ACHN (cell line): ENCODE data around the gene COLQ.
"Not testable (repeated sequence)": the region's sequence is repeated elsewhere in the genome, so short reads cannot be mapped to it uniquely, and the experiment has no call there.

ENCODE experiments used
- DNase-seq: peaks from one replicate; pipeline ENCODE4 v3.0.0-alpha.2; 2015
- in situ Hi-C: cut with HindIII; loops from 2 replicates; pipeline ENCODE4 v1.10.0; 2017; ENCODE audit warnings: low sequenced_read_pairs, low pct_ligation_motif_present, low pct_unique_long_range_greater_than_20kb

The COLQ gene

DNA sequence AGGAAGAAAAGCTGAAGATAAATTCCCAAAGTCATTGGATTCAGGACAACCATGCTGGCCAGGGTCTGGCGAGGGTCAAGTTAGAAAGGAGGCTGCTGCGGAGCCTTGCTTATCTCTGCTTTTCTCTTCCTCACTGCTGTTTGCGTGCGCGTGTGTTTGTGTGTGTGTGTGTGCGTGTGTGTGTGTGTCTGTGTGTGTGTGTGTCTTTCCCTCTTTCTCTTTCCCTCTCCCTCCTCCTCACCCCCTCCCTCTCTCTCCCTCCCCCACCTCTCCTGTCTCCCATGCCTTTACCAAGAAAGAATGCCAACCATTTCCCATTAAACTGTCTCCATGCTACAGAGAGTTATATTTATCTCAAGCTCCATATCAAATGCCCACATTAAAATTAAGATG lies at the start of gene COLQ:
COLQ (minus strand) TSS at position 134 of the 393 bp plus-strand sequence; CDS start at position 53, 81 bp downstream.
- DNase-seq = no peak
- in situ Hi-C loops = no loop called here

DNA sequence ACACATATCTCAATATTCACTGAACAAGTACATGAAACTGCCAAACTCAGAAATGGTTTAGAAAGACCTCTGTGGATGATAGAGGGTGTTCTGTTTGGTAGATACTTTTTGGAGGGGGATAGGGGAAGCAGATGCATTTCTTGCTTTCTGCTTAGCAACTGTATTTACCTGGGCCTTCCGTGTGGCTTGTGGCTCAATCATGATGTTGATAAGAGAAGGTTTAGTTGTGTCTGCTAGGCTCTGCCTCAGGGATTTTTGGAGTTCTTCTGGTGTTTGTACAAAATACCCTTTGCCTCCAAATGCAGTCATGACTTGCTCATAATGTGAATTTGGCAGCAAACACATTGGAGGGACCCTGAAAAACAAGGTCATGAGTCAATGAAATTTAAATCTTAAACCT lies 41.7 kb upstream of the COLQ start:
- in situ Hi-C loops = no loop called here
- DNase-seq = no peak

DNA sequence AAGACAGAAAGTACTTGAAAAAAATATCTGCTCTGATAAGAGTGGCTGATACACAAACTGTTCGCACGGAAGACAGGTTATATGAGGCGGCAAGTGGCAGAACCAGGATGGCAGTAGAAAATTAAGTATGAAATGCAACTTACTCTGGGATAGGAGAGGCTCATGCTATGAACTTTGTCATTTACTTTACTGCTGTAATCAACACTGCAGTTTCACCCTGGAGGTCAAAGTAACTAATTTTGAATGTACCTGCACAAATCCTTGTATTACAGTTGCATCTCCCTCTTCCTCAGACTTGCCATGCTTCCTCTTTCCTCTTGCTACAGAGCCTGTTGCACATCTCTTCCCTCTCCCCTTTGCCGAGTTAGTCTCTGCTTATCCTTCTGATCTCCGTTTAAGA lies 41.1 kb upstream of the COLQ start:
- in situ Hi-C loops = no loop called here
- DNase-seq = no peak

DNA sequence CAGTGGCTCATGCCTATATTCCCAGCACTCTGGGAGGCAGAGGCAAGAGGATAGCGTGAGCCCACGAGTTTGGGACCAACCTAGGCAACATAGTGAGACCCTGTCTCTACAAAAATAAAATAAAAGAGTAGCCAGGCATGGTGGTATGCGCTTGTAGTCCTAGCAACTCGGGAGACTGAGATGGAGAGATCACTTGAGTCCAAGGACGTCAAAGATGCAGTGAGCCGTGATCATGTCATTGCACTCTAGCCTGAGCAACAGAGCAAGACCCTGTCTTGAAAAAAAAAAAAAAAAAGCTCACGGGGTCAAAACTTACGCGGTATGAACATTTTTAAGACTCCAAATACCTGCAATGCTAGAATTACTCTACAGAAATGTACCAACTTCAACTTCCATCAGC lies 37.1 kb upstream of the COLQ start:
- in situ Hi-C loops = no loop called here
- no peak for DNase-seq

DNA sequence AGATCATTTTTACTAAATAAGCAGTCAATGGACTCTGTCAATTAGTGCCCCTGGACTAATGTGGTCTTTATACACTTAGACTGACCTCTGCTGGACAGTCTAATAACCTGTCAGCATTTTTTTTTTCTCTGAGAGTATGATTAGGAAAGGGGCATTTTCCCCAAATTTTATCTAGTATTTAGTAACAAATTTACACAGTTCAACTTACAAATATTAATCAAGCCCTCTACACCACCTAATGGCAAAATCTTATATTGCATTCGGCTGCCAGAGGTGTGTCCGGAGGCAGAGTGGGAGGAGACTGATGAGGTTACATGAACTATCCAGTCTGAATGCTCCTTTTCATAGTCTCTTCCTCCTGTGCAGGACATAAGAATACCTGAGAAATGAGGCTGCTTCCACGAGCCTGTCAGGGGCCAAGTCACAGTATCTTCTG lies 36.0 kb upstream of the COLQ start:
- in situ Hi-C loops = no loop called here
- DNase-seq = peak; percentile 83

DNA sequence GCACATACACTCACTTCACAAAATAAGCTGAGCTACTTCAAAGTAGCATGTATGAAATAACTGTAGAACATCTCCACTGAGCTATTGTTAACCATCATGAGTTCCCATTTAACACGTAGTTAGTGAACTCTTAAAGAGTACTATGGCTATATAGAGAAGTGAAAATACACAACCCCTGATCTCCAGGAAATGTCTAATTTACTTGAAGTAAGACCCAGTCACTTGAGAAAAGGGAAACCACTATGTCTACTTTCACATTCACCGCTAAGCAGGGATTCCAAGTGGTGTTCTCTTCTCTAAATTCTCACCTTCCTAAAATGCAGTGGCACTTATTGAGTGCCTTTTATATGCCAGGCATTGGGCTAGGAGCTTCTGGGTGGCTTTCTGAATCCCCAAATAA lies 35.0 kb upstream of the COLQ start:
- in situ Hi-C loops = no loop called here
- DNase-seq = no peak

DNA sequence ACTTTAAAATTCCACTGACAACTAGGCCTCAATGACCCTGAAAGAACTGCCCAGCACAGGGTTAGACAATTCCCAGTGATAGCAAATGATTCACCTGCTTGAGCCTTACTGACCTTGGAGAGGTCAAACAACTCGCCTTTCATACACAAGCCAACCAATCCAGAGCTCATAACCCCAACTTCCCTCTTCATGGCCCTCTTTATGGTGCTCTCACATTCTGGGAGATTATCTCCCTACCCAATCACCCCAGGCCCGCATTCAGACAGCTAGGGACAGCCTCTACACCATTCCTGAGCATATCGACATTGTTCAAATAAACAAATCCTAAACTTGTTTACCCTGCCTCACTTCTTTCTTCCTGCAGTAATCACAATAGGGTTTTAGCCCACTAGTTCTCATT lies 32.2 kb upstream of the COLQ start:
- no peak for DNase-seq
- in situ Hi-C loops = no loop called here

DNA sequence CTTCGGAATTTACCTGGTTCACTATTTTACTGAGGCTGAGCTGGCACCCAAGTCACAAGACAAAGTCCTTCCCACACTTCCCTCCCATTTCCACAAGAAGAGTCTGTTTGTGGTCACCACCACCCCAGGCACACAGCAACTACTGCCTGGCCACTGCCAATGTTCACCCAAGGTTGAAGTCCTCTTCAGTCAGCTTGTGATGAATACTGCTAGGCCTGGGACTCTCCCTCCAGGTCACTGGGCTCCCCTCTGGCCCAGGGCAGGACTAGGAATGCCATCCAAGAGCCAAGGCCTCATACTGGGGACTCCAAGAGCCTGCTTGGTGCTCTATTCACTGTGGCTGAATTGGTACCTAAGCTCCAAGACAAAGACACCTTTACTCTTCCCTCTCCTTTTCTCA lies 30.4 kb upstream of the COLQ start:
- DNase-seq = no peak
- in situ Hi-C loops = no loop called here

DNA sequence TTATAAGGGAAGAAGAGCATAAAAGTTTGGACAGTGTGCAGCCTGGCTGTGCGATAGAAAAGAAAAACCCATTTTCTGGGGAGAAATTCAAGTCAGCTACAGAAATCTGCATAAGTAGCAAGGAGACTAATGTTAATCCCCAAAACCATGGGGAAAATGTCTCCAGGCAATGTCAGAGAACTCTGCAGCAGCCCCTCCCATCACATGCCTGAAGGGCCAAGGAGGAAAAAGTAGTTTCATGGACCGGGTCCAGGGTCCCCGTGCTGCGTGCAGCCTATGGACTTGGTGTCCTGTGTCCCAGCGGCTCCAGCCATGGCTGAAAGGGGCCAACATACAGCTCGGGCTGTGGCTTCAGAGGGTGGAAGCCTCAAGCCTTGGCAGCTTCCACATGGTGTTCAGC lies 28.3 kb upstream of the COLQ start:
- DNase-seq = no peak
- in situ Hi-C loops = no loop called here

DNA sequence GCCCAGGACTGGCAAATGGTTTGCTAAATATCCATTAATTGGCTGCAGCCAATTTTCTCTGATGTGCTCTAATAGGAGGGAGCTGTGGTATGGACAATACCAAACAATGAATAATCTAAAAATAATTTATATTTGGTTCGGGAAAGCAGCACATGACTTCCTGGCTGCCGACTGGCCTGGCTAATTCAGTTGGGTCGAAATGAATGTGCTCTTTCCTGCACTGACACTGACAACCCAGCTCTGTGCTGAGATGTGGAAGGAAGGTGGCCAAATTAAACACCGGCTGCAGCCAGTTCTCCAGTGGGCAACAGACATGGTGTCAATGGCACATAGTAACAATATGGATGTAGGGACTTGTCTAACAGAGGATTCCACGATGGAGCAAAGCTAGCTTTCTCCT lies 21.1 kb upstream of the COLQ start:
- in situ Hi-C loops = no loop called here
- DNase-seq = no peak

DNA sequence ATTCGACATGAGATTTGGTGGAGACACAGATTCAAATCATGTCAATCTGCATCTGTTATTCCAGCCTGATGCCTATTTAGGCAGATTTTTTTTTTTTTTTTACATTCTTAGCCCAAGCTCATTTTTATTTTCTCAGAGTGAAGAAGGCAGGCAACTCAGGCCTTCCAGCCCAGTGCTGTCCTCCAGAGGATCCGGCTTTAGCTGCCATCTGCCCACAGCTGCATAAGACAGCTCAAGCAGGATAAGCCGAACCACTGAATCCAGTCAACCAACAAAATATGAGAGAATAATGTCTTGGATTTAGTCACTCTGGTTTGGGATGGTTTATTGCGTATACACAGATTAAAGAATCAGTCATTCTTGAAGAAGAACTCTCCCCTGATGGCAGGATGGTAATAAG lies 19.9 kb upstream of the COLQ start:
- DNase-seq = no peak
- in situ Hi-C loops = no loop called here

DNA sequence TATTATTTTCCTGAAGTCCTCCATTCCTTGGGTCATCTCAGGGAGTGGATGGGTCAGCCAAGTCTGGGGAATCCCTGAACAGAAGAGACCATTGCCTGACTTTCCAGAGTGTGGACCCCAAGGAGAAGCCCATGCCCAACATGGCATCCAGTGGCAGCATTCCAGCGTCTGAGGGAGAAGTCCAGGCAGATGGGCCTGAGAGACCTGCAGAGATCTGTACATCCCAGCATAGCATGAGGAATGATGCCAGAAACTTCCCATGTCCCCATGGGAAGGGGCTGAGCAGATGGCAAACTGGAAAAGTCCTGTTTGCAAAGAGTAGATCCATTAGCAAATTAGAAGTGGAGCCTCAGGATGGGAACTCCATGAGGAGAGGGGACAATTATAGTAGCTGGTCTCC lies 17.6 kb upstream of the COLQ start:
- DNase-seq = no peak
- in situ Hi-C loops = no loop called here

DNA sequence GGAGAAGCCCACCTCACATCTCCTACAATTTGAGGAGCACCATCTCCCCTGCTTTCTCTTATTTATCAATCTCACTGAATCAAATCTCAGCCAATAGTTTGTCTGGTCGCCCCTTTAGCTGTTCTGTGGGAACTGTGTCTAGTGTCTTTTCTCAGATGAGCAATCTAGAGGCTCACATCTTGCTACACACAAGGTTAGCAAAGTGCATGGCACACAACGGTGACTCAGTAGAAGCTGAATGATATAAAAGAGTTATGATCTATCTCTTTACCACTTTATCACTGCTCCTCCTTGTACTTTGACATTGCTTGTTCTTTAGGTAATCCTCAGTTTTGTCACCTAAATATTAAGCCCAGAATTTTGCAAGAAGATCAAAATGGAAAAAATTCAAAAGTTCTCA lies 16.8 kb upstream of the COLQ start:
- DNase-seq = no peak
- in situ Hi-C loops = no loop called here

DNA sequence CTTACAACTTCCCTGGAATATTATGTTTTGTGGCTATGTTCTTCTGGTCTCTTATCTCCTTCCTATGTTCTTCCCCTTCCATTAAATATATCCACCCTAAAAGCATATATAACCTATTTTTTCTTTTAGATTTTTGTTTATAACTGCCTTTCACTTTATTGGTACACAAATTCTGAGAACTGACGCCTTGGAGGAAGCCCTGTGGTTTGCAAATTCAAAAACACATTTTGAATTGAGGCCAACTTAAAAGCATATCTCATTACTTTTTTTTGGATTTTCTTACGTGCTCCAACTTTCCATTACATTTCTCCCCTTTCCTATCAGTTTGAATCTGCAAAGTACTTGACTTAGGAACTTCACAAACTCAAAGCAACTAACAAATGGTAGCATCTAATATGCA lies 15.3 kb upstream of the COLQ start:
- in situ Hi-C loops = no loop called here
- DNase-seq = no peak

DNA sequence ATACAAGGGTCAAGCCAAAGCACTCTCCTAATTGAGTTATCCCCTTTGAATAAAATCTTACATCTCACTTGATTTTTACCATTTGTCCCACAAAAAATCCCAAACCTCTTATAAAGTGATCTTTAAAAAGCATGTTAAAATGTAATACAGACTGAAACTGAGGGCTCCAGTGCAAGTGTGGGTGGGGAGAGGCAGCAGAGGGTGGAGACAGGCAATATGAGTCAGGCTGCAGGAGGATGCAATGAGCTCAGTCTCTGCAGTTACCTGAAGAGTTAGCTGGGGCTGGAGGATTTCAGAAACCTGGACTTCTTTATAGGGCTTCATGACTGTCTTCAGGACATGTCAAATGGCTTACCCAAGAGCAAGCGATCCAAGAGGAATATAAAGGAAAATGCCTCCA lies 14.2 kb upstream of the COLQ start:
- in situ Hi-C loops = no loop called here

DNA sequence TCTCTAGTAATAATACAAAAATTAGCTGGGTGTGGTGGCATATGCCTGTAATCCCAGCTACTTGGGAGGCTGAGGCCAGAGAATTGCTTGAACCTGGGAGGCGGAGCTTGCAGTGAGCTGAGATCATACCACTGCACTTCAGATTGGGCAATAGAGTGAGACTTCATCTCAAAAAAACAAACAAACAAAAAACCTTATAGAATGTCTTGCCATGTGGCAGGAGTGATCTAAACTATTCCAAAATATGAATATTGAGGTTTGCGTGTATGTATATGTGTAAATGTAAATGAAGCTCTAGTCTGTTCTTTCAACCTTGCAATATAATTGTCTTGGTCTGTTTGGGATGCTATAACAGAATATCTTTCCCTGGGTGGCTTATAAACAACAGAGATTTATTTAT lies 11.1 kb upstream of the COLQ start:
- DNase-seq, in situ Hi-C loops: not testable (repeated sequence)

More for the DNA sequence above, 14.2 kb upstream of the COLQ start:
- no peak for DNase-seq

DNA sequence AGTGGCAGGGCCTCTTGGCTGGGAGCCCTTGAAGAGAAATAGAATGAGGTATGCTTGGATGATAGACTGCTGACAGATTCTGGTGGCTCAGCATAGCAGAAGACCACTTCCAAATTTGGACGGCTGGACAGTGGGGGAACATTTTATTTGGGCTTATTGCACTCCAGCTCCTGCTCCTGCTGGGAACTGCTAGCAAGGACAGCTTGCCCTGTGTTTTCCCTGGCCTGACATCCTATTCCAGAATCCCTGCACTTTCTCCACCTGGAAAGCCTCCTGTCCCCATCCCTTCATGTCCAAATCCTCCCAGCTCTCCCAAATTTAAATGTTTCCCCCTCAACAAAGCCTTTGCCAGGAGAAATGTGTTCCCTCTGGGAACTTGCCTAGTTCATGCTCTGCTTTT lies 9.8 kb upstream of the COLQ start:
- in situ Hi-C loops = no loop called here
- DNase-seq = no peak

DNA sequence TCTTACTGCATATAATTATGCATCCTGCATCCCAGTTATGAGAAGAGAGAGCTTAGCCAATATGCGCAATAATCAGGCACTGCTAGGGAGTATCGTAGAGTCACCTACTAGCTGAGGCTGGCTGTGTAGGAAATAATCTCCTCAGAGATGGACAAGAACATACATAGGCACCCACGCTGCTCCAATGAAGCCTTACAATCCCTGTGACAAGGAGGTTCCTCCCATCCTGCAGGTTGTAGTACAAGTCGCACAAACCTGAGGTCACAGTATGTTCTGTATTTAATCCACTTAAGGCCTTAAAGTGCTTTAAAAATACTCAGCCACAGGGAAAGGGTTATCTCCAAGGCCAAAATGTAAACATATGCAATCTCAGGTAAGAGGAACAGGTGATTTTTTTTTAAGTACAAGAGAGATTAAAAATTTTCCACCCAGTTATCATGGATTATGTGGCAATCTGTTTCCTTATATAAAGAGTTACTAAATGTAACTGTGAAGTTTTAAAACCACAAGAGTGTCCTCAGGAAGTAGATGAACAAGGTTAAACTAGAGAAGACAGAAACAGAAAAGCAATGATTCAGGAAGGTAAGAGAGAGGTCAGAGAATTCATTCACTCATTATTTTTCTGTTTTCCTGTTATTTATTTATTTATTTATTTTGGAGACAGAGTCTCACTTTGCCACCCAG lies 7.5 kb upstream of the COLQ start:
- DNase-seq = no peak
- in situ Hi-C loops = no loop called here

DNA sequence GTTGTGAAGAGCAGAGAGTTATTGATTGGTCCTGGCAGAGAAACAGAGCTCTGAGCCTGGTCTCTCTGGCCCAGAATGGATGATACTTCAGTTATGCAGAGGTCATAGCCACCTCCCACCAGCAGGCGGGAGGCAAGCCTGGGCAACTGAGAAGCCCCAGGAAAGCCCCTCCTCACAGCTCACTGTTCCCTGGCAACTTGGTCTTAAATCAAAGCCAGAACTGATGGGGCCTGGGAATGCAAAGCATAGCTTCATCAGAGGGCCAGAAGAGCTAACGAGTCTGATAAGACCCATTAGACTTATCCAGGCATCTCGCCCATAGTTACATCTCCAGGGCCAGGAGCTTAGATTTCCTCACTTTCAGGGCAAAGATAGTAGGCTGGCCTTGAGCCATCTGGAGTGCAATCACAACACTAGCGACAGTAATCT lies 5.5 kb upstream of the COLQ start:
- in situ Hi-C loops = no loop called here
- no peak for DNase-seq

DNA sequence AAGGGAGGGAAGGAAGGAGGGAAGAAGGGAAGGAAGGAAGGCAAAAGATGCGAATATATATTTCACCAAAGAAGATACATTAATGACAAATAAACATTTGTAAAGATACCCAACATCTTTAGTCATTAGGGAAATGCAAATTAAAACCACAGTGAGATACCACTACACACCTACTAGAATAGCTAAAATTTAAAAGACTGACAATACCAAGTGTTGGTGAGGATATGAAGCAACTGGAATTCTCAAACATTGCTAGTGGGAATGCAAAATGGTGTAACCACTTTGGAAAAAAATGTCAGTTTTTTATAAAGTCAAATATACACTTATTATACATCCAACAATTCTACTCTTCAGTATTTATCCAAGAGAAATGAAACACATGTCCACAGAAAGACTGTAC lies 4.3 kb upstream of the COLQ start:
- in situ Hi-C loops = no loop called here
- no peak for DNase-seq
